ENCODE measurements around the gene RNF208.
A peak's percentile ranks its signal among the peaks of the same experiment; 100 is the strongest.

RNF208 gene

GRCh38 chr9:137211532-137211931 is 10.5 kb downstream of the RNF208 start:
- DNase-seq = no peak

- no peak for DNase-seq
Measured at GRCh38 chr9:137206602-137207001, 15.4 kb downstream of the RNF208 start.

- DNase-seq = peak; percentile 96
Measured at GRCh38 chr9:137205126-137206069, 16.6 kb downstream of the RNF208 start, which contains the start of the genes NDOR1 and TMEM203. NDOR1 (plus strand) TSS chr9:137205700; CDS start chr9:137205778, 78 bp downstream. TMEM203 (minus strand) TSS chr9:137205648; CDS start chr9:137205414, 234 bp downstream.

- DNase-seq = no peak
Measured at GRCh38 chr9:137204731-137205125, 17.3 kb downstream of the RNF208 start.

GRCh38 chr9:137202966-137203365 is 19.1 kb downstream of the RNF208 start:
- DNase-seq = no peak

- no peak for DNase-seq
Measured at GRCh38 chr9:137201205-137201868, 20.7 kb downstream of the RNF208 start.

GRCh38 chr9:137200311-137201204 is 21.5 kb downstream of the RNF208 start, which contains the start of gene TPRN:
TPRN (minus strand) TSS chr9:137200741; CDS start chr9:137200711, 30 bp downstream.
- DNase-seq = peak; percentile 99

- DNase-seq = peak; percentile 23
Measured at GRCh38 chr9:137199411-137200121, 22.5 kb downstream of the RNF208 start.

GRCh38 chr9:137198902-137199283 is 23.1 kb downstream of the RNF208 start:
- DNase-seq = no peak

GRCh38 chr9:137198051-137198901 is 23.8 kb downstream of the RNF208 start:
- DNase-seq = no peak

- no peak for DNase-seq
Measured at GRCh38 chr9:137195525-137196220, 26.4 kb downstream of the RNF208 start.

- no peak for DNase-seq
Measured at GRCh38 chr9:137194909-137195308, 27.1 kb downstream of the RNF208 start.

GRCh38 chr9:137194388-137194787 is 27.7 kb downstream of the RNF208 start:
- peak; percentile 61 for DNase-seq

- no peak for DNase-seq
Measured at GRCh38 chr9:137193771-137194170, 28.3 kb downstream of the RNF208 start.

- peak; percentile 13 for DNase-seq
Measured at GRCh38 chr9:137192859-137193258, 29.2 kb downstream of the RNF208 start.

- no peak for DNase-seq
Measured at GRCh38 chr9:137192448-137192780, 29.6 kb downstream of the RNF208 start.

GRCh38 chr9:137191691-137192447 is 30.2 kb downstream of the RNF208 start:
- DNase-seq = no peak

GRCh38 chr9:137191245-137191644 is 30.8 kb downstream of the RNF208 start:
- no peak for DNase-seq

- no peak for DNase-seq
Measured at GRCh38 chr9:137190315-137190856, 31.7 kb downstream of the RNF208 start.

Data from eye (tissue), 1 donor.